ENCODE measurements around the gene LPCAT1.
"Not testable (repeated sequence)": the region's sequence is repeated elsewhere in the genome, so short reads cannot be mapped to it uniquely, and the experiment has no call there.

The LPCAT1 gene

GRCh38 chr5:1541702-1542400 is 18.1 kb upstream of the LPCAT1 start:
- no peak for DNase-seq (ENCODE audit: low read depth in 2 of 2)

GRCh38 chr5:1540831-1541701 is 17.3 kb upstream of the LPCAT1 start:
- no peak for DNase-seq (ENCODE audit: low read depth in 2 of 2)

- DNase-seq (ENCODE audit: low read depth in 2 of 2): no peak
Observed at GRCh38 chr5:1540166-1540565, 16.4 kb upstream of the LPCAT1 start.

- DNase-seq (ENCODE audit: low read depth in 2 of 2): not testable (repeated sequence)
Observed at GRCh38 chr5:1539393-1540161, 15.8 kb upstream of the LPCAT1 start.

- DNase-seq (ENCODE audit: low read depth in 2 of 2): no peak
Observed at GRCh38 chr5:1538741-1539392, 15.1 kb upstream of the LPCAT1 start.

- DNase-seq (ENCODE audit: low read depth in 2 of 2): no peak
Observed at GRCh38 chr5:1538276-1538675, 14.5 kb upstream of the LPCAT1 start.

- no peak for DNase-seq (ENCODE audit: low read depth in 2 of 2)
Observed at GRCh38 chr5:1537603-1538154, 13.9 kb upstream of the LPCAT1 start.

- DNase-seq (ENCODE audit: low read depth in 2 of 2): no peak
Observed at GRCh38 chr5:1536871-1537602, 13.3 kb upstream of the LPCAT1 start.

GRCh38 chr5:1536322-1536845 is 12.6 kb upstream of the LPCAT1 start:
- peak; percentile 34 to 48 for DNase-seq (ENCODE audit: low read depth in 2 of 2)

- DNase-seq (ENCODE audit: low read depth in 2 of 2): no peak
Observed at GRCh38 chr5:1535646-1536045, 11.9 kb upstream of the LPCAT1 start.

GRCh38 chr5:1532384-1532783 is 8.6 kb upstream of the LPCAT1 start:
- DNase-seq (ENCODE audit: low read depth in 2 of 2): no peak

- no peak for DNase-seq (ENCODE audit: low read depth in 2 of 2)
Observed at GRCh38 chr5:1529498-1529897, 5.7 kb upstream of the LPCAT1 start.

GRCh38 chr5:1527533-1528205 is 3.9 kb upstream of the LPCAT1 start:
- DNase-seq (ENCODE audit: low read depth in 2 of 2): no peak

GRCh38 chr5:1526681-1527131 is 2.9 kb upstream of the LPCAT1 start:
- DNase-seq (ENCODE audit: low read depth in 2 of 2): no peak

- DNase-seq (ENCODE audit: low read depth in 2 of 2): no peak
Observed at GRCh38 chr5:1526190-1526631, 2.5 kb upstream of the LPCAT1 start.

- DNase-seq (ENCODE audit: low read depth in 2 of 2): no peak
Observed at GRCh38 chr5:1525624-1526189, 1.9 kb upstream of the LPCAT1 start.

- DNase-seq (ENCODE audit: low read depth in 2 of 2): no peak
Observed at GRCh38 chr5:1524799-1525623, 1.3 kb upstream of the LPCAT1 start.

GRCh38 chr5:1524481-1524798 is 680 bp upstream of the LPCAT1 start:
- DNase-seq (ENCODE audit: low read depth in 2 of 2): no peak

GRCh38 chr5:1523480-1523792 is 324 bp downstream of the LPCAT1 start:
- no peak for DNase-seq (ENCODE audit: low read depth in 2 of 2)
